Cerebellar nuclear complex (tissue), 1 donor: ENCODE measurements around the gene TACC3.

Experiments
- DNase-seq, 2 experiments: peaks; one replicate each; lab custom pipeline; 2025; lab: John Stamatoyannopoulos, UW

Gene TACC3

DNA sequence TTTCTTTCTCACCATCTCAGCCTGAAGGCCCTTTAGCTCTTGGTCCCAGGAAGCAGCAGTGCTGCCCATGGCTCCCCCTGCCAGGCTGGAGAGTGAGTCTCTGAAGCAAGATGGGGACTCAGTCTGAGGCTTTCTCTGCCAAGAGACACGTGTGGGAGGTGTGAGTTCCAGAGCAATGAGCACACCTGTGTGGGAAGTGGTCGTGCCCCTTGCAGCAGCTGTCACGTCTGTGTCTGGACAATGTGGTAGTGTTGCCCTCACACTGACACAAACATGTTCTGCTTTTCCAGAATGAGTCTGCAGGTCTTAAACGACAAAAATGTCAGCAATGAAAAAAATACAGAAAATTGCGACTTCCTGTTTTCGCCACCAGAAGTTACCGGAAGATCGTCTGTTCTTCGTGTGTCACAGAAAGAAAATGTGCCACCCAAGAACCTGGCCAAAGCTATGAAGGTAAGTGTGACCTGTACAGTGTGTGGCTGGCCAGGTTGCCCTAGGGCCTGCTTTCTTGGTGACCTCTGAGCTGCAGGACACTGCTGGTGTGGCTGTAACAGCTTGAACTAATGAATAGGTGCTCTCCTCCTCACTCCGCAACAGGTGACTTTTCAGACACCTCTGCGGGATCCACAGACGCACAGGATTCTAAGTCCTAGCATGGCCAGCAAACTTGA lies 1.9 kb downstream of the TACC3 start:
- no peak for DNase-seq

DNA sequence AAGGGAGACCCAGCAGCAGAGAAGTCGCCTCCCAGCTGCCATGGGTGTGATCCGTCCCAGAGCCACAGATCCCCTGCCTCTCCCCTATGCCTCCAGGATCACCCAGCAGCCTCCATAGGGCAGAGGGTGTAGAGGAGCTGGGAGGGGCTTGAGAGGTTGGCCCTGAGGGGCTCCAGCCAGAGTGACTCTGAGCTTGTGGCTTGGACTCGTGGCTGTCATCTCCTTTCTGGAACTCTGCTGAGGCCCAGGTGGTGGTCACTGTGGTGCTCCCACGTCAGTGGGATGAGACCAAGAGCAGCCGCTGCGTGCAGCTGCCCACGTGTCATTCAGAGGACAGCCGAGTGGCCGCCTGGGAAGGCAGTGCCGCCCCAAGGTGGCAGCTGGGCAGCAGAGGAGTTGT lies 4.2 kb downstream of the TACC3 start:
- no peak for DNase-seq

DNA sequence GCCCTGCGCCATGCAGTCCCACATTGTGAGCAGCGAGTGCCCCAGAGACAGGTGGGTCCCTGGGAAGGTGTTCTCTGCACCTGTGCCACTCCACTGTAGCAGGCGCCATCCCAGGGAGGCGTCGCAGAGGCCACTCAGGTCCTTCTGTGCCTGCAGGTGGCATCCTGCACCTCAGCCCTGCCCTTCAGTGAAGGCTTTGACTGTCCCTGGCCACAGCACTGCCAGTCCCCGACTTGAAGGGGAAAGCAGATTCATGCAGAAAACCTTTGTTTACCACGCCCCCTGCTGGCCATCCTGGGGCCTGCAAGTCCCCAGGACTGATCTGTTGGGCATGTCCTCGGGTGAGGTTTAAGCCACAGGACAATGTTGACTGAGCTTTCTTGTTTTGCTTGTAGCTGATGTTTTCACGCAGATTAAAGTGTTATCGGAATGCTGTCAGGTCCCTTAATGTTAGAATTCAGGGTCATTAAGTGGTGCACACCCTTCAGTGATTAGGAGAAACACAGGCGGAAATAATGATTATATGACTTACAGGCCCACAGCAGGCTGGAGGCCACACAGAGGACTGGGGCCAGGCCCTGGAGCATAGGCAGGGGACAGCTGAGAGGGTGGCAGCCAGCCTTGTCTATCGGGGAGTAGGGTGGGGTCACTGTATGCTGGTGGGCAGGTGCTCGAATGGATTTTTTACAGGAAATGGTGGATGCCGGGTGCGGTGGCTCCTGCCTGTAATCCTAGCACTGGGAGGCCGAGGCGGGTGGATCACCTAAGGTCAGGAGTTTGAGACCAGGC lies 5.0 kb downstream of the TACC3 start:
- peak in 1 of 2 experiments; percentile 33 for DNase-seq

DNA sequence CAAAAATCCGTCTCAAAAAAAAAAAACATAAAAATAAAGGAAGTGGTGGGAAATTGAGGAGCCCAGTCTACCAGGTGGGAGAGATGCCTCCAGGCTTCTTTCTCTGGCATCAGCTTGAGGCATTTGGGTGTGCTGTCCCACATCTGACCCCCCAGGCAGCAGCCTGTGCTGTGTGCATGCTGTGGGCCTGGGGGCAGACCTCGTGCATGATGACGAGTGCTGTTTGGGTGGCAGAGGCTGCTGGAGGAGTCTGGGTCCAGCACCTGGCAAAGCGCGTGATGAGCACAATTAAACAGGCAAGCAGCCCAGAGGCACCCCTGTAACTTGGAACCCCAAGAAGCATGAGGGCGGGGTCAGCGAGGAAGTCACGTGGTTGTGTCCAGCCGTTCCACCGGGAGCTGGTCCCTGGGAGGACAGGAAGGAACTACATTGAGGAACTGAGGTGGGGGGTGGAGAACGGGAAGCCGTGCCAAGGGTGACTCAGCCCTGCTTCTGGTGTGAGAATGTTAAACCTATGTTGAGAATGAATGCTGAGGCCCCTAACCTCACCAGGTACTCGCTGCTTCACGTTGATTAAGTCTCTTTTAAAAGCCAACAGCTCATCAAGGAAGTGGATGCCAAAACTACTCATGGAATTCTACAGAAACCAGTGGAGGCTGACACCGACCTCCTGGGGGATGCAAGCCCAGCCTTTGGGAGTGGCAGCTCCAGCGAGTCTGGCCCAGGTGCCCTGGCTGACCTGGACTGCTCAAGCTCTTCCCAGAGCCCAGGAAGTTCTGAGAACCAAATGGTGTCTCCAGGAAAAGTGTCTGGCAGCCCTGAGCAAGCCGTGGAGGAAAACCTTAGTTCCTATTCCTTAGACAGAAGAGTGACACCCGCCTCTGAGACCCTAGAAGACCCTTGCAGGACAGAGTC lies 6.1 kb downstream of the TACC3 start:
- DNase-seq: no peak

DNA sequence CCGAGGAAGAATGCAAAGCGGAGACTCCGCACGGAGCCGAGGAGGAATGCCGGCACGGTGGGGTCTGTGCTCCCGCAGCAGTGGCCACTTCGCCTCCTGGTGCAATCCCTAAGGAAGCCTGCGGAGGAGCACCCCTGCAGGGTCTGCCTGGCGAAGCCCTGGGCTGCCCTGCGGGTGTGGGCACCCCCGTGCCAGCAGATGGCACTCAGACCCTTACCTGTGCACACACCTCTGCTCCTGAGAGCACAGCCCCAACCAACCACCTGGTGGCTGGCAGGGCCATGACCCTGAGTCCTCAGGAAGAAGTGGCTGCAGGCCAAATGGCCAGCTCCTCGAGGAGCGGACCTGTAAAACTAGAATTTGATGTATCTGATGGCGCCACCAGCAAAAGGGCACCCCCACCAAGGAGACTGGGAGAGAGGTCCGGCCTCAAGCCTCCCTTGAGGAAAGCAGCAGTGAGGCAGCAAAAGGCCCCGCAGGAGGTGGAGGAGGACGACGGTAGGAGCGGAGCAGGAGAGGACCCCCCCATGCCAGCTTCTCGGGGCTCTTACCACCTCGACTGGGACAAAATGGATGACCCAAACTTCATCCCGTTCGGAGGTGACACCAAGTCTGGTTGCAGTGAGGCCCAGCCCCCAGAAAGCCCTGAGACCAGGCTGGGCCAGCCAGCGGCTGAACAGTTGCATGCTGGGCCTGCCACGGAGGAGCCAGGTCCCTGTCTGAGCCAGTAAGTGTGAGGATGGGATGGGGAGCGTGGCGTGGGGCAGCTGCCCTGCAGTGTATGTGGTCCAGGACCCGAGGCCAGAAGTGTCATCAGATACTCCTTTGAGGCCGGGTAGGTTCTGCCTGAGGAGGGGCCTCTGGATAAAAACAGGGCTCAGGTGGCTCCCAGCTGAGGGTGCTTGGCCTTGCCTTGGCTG lies 7.0 kb downstream of the TACC3 start:
- no peak for DNase-seq

DNA sequence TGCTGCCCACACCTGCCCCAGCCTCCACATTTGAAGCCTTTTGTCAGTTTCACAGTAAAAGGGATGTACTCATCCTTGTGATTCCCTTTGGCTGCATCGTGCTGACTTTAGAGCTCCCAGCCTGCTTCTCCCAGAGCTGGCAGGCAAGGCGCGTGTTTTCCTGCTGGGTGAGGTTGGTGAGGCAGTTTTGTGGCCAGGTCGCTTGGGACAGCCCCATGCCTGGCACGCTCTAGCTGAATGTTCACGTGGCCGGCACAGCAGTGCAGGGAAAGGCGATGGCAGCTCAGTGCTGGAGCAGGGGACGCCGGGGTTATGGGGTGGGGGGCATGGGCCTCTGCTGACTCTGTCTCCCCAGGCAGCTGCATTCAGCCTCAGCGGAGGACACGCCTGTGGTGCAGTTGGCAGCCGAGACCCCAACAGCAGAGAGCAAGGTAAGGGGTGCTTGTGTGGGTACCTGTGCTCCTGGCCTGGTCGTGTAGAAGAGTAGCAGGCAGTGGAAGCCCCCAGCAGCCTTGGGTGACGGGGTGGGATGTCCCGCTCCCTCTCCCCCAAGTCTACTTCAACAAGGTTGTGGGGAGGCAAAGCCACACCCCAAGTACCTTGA lies 9.3 kb downstream of the TACC3 start:
- DNase-seq: no peak

DNA sequence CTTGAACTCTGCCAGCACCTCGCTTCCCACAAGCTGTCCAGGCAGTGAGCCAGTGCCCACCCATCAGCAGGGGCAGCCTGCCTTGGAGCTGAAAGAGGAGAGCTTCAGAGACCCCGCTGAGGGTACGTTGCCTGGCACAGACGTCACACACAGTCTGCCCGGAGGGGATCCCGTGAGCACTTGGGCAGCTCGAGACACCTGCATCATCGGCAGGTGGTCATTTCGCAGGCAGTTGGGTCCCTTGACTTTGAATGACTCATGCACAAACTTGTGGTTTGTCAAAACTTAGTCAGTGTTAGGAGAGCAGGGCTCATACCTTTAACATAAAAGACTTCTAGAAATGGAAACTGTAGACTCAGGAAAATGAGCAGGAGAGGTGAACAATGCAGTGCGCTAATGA lies 9.9 kb downstream of the TACC3 start:
- no peak for DNase-seq

DNA sequence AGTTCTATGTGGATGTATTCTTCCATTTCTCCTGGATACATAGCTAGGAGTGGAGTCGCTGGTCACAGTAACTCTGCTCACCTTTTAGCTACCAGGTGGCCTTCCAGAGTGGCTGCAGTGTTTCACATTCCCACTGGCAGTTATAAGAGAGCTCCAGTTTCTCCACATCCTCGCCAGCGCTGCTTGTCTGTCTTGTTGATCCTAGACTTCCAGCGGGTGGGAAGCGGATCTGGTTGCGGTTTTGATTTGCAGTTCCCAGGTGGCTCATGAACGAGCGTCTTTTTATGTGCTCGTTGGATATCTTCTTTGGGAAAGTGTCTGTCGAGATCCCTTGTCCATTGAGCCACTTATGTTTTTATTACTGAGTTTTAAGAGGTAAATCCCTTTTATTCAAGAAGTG lies 11.6 kb downstream of the TACC3 start:
- no peak for DNase-seq

DNA sequence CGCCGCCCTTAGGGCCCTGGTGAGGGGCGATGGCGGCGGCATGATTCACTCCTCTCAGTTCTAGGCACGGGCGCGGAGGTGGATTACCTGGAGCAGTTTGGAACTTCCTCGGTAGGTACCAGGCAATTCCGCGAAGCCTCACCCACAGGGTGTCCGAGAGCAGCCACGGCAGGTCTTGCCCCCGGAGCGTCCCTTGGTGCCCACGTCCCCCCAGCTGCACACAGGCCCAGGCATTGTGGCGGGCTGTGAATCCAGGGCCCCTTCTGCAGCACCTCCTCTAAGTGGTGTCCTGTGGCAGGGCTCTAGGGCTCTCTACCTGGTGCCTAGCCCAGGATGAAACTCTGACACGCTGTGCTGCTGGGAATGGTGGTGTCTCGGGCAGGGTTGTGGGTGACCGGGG lies 13.9 kb downstream of the TACC3 start:
- no peak for DNase-seq

DNA sequence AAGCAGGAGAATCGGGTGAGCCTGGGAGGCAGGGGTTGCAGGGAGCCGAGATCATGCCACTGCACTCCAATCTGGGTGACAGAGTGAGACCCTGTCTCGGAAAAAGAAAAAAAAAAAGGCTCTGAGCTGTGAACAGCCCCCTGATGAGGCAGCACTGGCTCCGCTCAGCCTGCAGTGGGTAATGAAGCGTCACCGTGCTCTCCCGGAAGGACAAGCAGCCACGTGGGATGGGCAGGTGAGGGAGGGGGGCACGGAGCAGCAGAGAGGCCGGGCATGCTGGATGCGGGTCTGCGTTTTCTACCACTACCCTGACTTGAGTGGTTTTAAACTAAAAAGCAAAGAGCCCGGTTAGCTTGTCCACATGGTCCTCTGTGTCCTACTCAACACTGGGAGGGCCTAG lies 15.5 kb downstream of the TACC3 start:
- no peak for DNase-seq

DNA sequence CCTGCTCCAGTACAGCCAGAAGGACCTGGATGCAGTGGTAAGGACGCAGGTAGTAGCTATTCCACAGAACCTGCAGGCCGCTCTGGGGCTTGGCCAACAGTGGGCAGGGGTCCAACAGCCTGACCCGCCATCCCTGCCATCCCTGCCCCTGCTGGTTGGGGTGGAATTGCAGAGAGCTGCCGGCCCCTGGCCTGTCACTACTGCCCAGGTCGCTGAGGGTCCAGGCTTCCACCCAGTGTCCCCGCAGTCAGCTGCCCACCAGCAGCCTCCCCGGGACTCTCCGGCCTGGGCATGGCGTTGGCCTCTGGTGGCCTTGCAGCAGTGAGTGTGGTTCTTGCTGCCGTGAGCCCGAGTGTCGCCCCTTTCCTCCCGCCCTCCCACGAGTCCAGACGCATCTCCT lies 16.3 kb downstream of the TACC3 start:
- DNase-seq: no peak

DNA sequence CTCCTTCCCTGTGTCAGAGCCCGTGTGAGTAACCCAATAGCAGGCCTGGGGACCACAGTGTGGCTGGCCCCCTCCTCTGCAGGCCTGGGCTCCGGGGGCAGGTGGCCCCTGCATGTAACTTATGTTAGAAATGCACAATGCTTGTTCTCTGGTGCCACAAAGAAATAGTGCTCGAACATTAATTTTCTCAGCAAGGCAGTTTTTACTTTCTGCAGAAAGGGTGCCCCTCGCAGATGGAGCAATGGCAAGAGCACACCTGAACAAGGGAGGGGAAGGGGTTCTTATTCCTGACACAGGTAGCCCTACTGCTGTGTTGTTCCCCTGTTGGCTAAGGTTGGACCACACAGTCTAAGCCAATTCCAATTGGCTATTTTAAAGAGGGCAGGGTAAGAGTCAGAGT lies 17.1 kb downstream of the TACC3 start:
- DNase-seq: no peak

DNA sequence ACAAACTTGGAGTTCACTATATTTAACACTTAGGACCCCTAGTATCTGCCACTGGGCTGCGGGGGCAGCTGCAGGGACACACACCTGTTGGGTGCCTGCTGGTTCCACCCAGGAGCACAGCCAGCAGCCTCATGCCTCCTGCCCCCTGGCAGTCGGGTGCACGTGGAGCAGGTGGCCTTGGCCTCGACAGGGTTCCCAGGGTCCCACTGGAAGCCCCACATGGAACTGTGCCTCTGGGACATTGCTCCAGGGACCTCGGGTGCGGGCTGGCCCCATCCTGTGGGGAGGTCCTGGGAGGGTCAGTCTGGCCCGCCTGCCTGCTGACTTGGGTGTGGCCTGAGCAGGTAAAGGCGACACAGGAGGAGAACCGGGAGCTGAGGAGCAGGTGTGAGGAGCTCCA lies 18.0 kb downstream of the TACC3 start:
- DNase-seq: no peak

DNA sequence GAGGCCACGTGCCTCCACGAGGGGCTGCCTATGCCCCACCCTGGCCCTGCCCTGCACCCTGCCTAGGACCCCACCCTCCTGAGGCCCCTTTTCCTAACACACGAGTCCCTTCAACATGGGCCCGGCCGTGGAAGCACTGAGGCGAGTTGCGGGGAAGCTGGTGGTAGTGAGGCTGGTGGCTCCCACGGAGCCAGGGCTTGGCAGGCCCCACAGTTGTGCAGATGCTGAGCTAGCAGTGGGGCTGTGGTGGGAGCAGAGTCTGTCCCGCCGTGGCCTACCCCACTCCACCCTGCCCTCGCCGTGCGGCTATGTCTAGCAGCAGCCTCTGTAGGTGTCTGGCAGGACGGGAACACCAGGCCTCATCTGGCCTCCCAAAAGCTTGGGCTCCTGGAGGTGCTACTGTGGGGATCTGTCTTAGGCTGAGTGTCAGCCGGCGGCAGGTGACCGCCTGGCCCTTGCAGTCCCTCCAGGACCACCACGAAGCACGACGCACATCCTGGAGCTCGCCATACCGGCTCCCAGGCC lies 18.8 kb downstream of the TACC3 start:
- no peak for DNase-seq

DNA sequence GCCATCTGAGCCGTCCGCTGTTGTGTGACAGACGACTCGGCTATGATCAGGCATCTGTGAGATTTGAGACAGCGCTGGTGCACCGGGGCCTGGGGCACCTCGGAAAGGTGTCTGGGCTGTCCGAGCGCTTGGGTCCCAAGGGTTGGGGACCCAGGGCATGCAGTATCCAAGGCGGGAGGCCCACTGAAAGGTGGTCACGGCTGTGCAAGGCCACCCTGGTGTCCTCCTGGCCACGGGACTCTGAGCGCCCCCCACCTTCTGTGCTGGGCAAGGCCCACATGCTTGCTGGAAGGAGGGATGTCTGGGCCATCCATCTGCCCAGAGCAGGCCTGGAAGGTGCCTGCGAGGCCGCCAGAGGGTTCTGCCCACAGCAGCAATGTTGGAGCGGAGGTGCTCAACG lies 19.9 kb downstream of the TACC3 start:
- DNase-seq: no peak

DNA sequence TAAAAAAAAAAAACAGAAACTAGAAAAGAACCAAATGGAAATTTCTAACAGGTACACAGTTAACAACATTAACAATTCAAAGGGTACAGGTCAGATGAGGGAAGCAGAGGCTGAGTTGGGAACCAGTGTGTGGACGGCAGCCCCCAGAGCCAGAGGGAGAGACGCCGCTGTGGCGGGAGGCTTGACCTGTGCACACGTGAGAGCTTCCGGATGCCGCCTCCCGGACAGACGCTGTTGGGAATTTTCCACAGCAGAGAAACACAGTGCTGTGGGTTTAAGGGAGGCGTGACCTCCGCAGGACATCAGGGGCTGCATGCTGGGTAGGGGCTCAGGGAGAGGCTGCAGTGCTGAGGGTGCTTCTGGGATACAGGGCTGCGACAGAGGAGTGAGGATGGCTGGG lies 22.2 kb downstream of the TACC3 start:
- DNase-seq: no peak

DNA sequence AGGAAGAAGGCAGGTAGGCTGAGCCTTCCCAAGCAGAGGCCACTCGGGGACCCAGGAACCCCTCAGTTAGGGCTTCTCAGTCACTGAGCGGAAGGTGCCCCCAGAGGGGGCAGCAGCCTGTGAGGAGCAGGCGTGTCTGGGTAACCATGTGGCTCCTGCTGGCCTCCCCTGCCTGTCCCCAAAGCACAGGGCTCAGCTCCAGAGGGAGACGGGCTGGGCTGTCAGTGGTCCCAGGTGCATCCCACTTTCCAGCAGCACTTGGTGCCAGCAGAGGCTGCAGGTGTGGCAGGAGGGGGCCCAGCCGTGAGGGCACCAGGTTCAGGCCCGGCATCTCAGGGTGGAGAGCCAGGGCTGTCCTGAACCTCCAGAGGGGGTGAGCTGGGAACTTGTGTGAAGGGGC lies 22.7 kb downstream of the TACC3 start:
- no peak for DNase-seq

DNA sequence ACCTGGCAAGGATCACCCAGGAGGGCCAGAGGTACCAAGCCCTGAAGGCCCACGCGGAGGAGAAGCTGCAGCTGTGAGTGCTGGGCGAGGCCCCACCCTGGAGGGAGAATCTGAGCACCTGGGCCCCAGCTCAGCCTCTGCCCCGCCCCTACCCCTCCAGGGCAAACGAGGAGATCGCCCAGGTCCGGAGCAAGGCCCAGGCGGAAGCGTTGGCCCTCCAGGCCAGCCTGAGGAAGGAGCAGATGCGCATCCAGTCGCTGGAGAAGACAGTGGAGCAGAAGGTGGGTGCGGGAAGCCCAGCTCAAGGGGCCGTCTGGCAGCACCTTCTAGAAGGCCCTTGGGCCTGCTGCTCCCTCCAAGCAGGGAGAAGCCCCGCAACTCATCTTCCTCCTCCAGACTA lies 23.2 kb downstream of the TACC3 start:
- no peak for DNase-seq

DNA sequence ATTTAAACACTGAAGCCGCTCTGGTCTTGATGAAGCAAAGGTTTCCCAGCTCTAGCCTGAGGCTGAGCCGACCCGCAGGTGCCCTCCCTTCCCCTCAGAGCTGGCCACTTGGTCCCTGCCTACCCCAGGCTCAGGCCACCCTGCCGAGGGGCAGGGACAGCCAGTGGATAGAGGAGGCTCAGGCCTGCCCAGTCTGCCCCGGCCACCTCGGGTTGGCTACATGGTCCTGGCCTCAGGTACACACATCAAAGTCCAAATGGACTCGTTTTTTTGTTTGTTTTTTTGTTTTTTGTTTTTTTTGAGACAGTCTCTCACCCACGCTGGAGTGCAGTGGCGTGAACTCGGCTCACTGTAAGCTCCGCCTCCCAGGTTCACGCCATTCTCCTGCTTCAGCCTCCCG lies 23.8 kb downstream of the TACC3 start:
- DNase-seq: no peak

DNA sequence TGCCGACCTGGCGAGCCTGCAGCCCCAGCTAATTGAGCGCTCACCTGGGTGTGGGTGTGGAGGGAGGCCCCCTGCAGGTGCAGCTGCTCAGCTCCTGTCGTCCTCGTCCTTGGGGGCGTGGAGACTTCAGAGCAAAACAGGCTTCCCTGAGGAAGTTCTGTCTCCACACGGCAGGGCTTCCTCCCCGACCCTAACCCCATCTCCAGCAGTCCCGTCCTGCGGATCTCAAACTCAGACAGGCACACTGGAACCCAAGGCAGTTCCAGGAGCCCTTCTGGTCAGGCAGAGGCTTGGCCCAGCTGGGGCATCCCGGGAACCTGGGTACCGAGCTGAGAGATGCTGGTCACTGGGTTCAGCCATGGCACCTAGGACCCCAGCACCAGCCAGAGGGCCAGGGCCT lies 24.4 kb downstream of the TACC3 start:
- no peak for DNase-seq

DNA sequence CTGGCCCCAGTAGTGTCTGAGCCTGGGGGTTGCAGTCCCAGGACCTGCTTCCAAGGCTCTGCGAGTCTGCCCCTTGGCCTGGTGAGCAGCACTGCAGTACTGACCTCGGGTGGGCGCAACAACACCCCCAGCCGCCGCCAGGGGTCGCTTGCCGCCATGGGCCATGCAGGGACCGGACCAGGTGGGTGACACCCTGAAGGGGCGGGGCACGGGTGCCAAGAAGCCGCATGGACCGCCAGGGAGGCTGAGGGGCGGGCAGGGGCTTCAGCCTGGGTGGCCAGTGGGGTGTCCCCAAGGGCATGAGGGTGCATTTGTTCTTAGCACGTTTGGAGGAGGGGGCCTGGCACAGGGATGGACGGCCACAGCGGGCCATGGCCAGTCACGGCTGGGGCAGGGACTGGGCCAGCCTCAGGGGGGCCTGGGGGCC lies 25.0 kb downstream of the TACC3 start:
- no peak for DNase-seq
